Measurements from ENCODE around the gene SND1. TPM values are rescaled to one million over a fixed set of nuclear protein-coding genes. Genes with fewer than 3 reads are reported as not detected.

Gene SND1
- total RNA-seq, 1 donor from 2014 or later = 85.9 TPM

- intact Hi-C loops (cut with DNase I) = no loop called here
- H3K36me3 ChIP-seq = no peaks in the 10 kb centered on the region
- TF ChIP-seq CTCF (IDR thresholded peaks at IDR 0.05) (no peak), POLR2A (IDR thresholded peaks at IDR 0.05) (no peak), POLR2AphosphoS5 (IDR thresholded peaks at IDR 0.05; ENCODE audit: insufficient read depth in 1 of 2, low read depth in 1 of 2) (no peak)
- peaks cover 5% of the 10 kb centered on the region for H3K4me1 ChIP-seq
- DNase-seq (ENCODE audit: extremely low spot score in 2 of 2) = no peak
- no peaks in the 10 kb centered on the region for H3K27me3 ChIP-seq
- no peak overlapping the region for H3K27ac ChIP-seq
- no peaks in the 10 kb centered on the region for H3K9me3 ChIP-seq
- no peak overlapping the region for H3K4me3 ChIP-seq
Measured at GRCh38 chr7:127854383-127854782, 202.4 kb downstream of the SND1 start.

- Histone ChIP-seq H3K4me3 (no peak overlapping the region), H3K9me3 (no peaks in the 10 kb centered on the region)
Measured at GRCh38 chr7:127857464-127857841, 205.5 kb downstream of the SND1 start.

GRCh38 chr7:127858091-127858914 is 206.3 kb downstream of the SND1 start:
- H3K9me3 ChIP-seq = no peaks in the 10 kb centered on the region
- H3K36me3 ChIP-seq = no peaks in the 10 kb centered on the region
- no peaks in the 10 kb centered on the region for H3K27me3 ChIP-seq
- TF ChIP-seq CTCF (IDR thresholded peaks at IDR 0.05) = no peak
- no peak for TF ChIP-seq POLR2AphosphoS5 (IDR thresholded peaks at IDR 0.05; ENCODE audit: insufficient read depth in 1 of 2, low read depth in 1 of 2)
- no peak for TF ChIP-seq POLR2A (IDR thresholded peaks at IDR 0.05)
- DNase-seq (ENCODE audit: extremely low spot score in 2 of 2) = no peak
- peaks cover 5% of the 10 kb centered on the region for H3K4me1 ChIP-seq
- no peak overlapping the region for H3K4me3 ChIP-seq
- H3K27ac ChIP-seq = no peak overlapping the region
- intact Hi-C loops (cut with DNase I) = no loop called here

More at GRCh38 chr7:127857464-127857841, 205.5 kb downstream of the SND1 start:
- TF ChIP-seq POLR2AphosphoS5 (IDR thresholded peaks at IDR 0.05; ENCODE audit: insufficient read depth in 1 of 2, low read depth in 1 of 2) (no peak), POLR2A (IDR thresholded peaks at IDR 0.05) (no peak), CTCF (IDR thresholded peaks at IDR 0.05) (no peak)
- DNase-seq (ENCODE audit: extremely low spot score in 2 of 2) = no peak
- Histone ChIP-seq H3K27me3 (no peaks in the 10 kb centered on the region), H3K27ac (no peak overlapping the region), H3K36me3 (no peaks in the 10 kb centered on the region), H3K4me1 (peaks cover 5% of the 10 kb centered on the region)
- intact Hi-C loops (cut with DNase I) = no loop called here

- no peak for TF ChIP-seq POLR2AphosphoS5 (IDR thresholded peaks at IDR 0.05; ENCODE audit: insufficient read depth in 1 of 2, low read depth in 1 of 2)
- TF ChIP-seq POLR2A (IDR thresholded peaks at IDR 0.05) = no peak
- no peak for TF ChIP-seq CTCF (IDR thresholded peaks at IDR 0.05)
- no peaks in the 10 kb centered on the region for H3K36me3 ChIP-seq
- no peak for DNase-seq (ENCODE audit: extremely low spot score in 2 of 2)
- no peak overlapping the region for H3K4me3 ChIP-seq
- peaks cover 5% of the 10 kb centered on the region for H3K4me1 ChIP-seq
- no peaks in the 10 kb centered on the region for H3K27me3 ChIP-seq
- H3K9me3 ChIP-seq = no peaks in the 10 kb centered on the region
- no peak overlapping the region for H3K27ac ChIP-seq
- intact Hi-C loops (cut with DNase I) = no loop called here
Measured at GRCh38 chr7:127858915-127859189, 206.9 kb downstream of the SND1 start.

- intact Hi-C loops (cut with DNase I) = no loop called here
- Histone ChIP-seq H3K27me3 (no peaks in the 10 kb centered on the region), H3K4me3 (no peak overlapping the region), H3K36me3 (no peaks in the 10 kb centered on the region), H3K9me3 (no peaks in the 10 kb centered on the region), H3K27ac (no peak overlapping the region), H3K4me1 (peaks cover 5% of the 10 kb centered on the region)
- DNase-seq (ENCODE audit: extremely low spot score in 2 of 2) = no peak
- TF ChIP-seq POLR2A (IDR thresholded peaks at IDR 0.05) (no peak), CTCF (IDR thresholded peaks at IDR 0.05) (no peak)
Measured at GRCh38 chr7:127859330-127859729, 207.3 kb downstream of the SND1 start.

Data from vagina (tissue), 2 donors.